IPS-NIHi7 (cell line): Measurements from ENCODE around the gene EIF3K.
A peak's percentile ranks its signal among the peaks of the same experiment; 100 is the strongest.

Experiments used
- DNase-seq: peaks from one replicate; pipeline ENCODE4 v3.0.0; 2012; ENCODE audit warnings: mixed read lengths; ENCODE audit errors: extremely low spot score

The EIF3K gene

GRCh38 chr19:38665950-38666662 lies 47.1 kb downstream of the EIF3K start:
- peak; percentile 78 for DNase-seq

GRCh38 chr19:38666663-38667511 lies 47.9 kb downstream of the EIF3K start:
- no peak for DNase-seq

- DNase-seq = no peak
These were observed 48.7 kb downstream of the EIF3K start for GRCh38 chr19:38667661-38668171.

GRCh38 chr19:38669552-38669951 lies 50.6 kb downstream of the EIF3K start:
- DNase-seq = no peak

GRCh38 chr19:38670921-38671398 lies 52.0 kb downstream of the EIF3K start:
- DNase-seq = no peak

GRCh38 chr19:38671654-38672053 lies 52.7 kb downstream of the EIF3K start:
- no peak for DNase-seq

GRCh38 chr19:38673030-38673429 lies 54.0 kb downstream of the EIF3K start:
- DNase-seq = no peak

- DNase-seq = no peak
These were observed 55.6 kb downstream of the EIF3K start for GRCh38 chr19:38674388-38675171.

GRCh38 chr19:38675611-38676010 lies 56.6 kb downstream of the EIF3K start:
- DNase-seq = no peak

- no peak for DNase-seq
These were observed 57.3 kb downstream of the EIF3K start for GRCh38 chr19:38676023-38676877.

- DNase-seq = no peak
These were observed 58.1 kb downstream of the EIF3K start for GRCh38 chr19:38676878-38677646.

GRCh38 chr19:38678217-38678890 lies 59.4 kb downstream of the EIF3K start:
- no peak for DNase-seq

GRCh38 chr19:38678891-38679494 lies 60.0 kb downstream of the EIF3K start:
- DNase-seq = no peak

GRCh38 chr19:38679839-38680238 lies 60.9 kb downstream of the EIF3K start:
- DNase-seq = no peak

- DNase-seq = no peak
These were observed 63.3 kb downstream of the EIF3K start for GRCh38 chr19:38682195-38682867.

- no peak for DNase-seq
These were observed 63.9 kb downstream of the EIF3K start for GRCh38 chr19:38682872-38683392.

- DNase-seq = peak; percentile 87
These were observed 64.5 kb downstream of the EIF3K start for GRCh38 chr19:38683393-38684077.
